ENCODE measurements around the gene MADD.

DNA sequence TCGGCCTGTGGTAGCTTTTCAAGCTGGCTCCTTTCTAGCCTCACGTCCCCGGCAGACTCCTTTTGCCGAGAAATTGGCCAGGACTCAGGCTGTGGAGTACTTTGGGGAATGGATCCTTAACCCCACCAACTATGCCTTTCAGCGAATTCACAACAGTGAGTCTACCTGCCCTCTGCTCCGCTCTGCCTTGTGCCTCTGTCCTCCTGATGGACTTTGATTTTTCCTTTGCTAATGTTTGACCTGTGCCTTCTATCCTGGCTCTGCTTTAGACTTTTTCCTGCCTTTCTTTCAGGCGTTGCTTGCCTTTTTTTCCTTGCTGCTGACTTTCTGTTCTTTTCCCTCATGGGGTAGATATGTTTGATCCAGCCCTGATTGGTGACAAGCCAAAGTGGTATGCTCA lies 12.5 kb downstream of the MADD start:
- TF ChIP-seq, protein P1, sequence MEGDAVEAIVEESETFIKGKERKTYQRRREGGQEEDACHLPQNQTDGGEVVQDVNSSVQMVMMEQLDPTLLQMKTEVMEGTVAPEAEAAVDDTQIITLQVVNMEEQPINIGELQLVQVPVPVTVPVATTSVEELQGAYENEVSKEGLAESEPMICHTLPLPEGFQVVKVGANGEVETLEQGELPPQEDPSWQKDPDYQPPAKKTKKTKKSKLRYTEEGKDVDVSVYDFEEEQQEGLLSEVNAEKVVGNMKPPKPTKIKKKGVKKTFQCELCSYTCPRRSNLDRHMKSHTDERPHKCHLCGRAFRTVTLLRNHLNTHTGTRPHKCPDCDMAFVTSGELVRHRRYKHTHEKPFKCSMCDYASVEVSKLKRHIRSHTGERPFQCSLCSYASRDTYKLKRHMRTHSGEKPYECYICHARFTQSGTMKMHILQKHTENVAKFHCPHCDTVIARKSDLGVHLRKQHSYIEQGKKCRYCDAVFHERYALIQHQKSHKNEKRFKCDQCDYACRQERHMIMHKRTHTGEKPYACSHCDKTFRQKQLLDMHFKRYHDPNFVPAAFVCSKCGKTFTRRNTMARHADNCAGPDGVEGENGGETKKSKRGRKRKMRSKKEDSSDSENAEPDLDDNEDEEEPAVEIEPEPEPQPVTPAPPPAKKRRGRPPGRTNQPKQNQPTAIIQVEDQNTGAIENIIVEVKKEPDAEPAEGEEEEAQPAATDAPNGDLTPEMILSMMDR (IDR thresholded peaks at IDR 0.05), result no peak
- no peak for TF ChIP-seq POLR2A (IDR thresholded peaks at IDR 0.05)
